Measurements from ENCODE around the gene HACD1. TPM values are rescaled to one million over a fixed set of nuclear protein-coding genes. Genes with fewer than 3 reads are reported as not detected.

Gene HACD1
- total RNA-seq, 2 donors from 2014 or later = 12.1 to 35.3 TPM

DNA sequence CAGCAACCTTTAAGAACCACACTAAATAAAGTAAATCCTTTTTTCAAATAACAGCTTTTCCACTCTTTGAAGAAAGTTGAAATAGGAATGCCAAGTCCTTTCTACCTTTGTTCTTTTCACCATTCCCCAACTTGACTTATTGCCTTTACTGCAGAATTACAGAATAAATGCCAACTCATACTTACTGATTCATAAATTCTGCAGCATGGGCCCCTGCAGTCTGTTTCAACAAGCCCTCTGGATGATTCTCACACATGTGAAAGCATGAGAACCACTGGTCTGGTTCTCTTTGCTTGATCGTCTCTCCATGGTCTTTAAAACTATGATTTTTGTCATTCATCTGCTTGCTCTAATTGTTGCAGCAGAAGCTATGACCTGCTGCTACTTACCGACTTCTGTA lies 56.1 kb downstream of the HACD1 start:
- Histone ChIP-seq H3K36me3 (no peaks in the 10 kb centered on the region), H3K9me3 (no peaks in the 10 kb centered on the region), H3K4me3 (no peak overlapping the region), H3K27ac (no peak overlapping the region), H3K27me3 (replicated peaks; ENCODE audit: insufficient read depth) (no peaks in the 10 kb centered on the region), H3K4me1 (replicated peaks) (no peaks in the 10 kb centered on the region)
- intact Hi-C loops (cut with DNase I) = no loop called here
- 72% methylated on average over 2 of the region's 2 CpGs for WGBS
- TF ChIP-seq POLR2A (IDR thresholded peaks at IDR 0.05) (no peak), POLR2AphosphoS5 (IDR thresholded peaks at IDR 0.05) (no peak)
- TF ChIP-seq, protein P1, sequence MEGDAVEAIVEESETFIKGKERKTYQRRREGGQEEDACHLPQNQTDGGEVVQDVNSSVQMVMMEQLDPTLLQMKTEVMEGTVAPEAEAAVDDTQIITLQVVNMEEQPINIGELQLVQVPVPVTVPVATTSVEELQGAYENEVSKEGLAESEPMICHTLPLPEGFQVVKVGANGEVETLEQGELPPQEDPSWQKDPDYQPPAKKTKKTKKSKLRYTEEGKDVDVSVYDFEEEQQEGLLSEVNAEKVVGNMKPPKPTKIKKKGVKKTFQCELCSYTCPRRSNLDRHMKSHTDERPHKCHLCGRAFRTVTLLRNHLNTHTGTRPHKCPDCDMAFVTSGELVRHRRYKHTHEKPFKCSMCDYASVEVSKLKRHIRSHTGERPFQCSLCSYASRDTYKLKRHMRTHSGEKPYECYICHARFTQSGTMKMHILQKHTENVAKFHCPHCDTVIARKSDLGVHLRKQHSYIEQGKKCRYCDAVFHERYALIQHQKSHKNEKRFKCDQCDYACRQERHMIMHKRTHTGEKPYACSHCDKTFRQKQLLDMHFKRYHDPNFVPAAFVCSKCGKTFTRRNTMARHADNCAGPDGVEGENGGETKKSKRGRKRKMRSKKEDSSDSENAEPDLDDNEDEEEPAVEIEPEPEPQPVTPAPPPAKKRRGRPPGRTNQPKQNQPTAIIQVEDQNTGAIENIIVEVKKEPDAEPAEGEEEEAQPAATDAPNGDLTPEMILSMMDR (IDR thresholded peaks at IDR 0.05) = no peak
- no peak for DNase-seq (ENCODE audit: low spot score)

DNA sequence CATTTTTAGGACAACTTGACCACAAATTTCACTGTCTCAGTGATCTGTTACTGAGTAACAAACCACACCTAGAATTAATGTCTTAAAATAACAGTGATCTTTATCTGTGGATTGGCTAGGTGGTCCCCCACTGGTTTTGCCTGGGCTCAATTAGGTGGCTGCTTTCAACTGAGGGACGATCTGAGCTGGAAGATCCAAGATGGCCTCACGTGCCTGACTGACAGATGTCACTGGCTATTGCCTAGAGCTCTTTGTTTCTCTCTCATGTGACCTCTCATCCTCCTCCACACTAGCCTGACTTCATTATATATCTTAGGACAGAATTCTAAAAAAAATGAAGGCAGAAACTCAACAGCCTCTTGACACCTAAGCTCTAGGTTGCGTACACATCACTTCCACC lies 59.7 kb downstream of the HACD1 start:
- Histone ChIP-seq H3K27me3 (replicated peaks; ENCODE audit: insufficient read depth) (no peaks in the 10 kb centered on the region), H3K4me3 (no peak overlapping the region), H3K27ac (no peak overlapping the region), H3K9me3 (no peaks in the 10 kb centered on the region), H3K4me1 (replicated peaks) (no peaks in the 10 kb centered on the region), H3K36me3 (no peaks in the 10 kb centered on the region)
- no peak for DNase-seq (ENCODE audit: low spot score)
- TF ChIP-seq POLR2AphosphoS5 (IDR thresholded peaks at IDR 0.05) (no peak), POLR2A (IDR thresholded peaks at IDR 0.05) (no peak)
- TF ChIP-seq, protein P1 (IDR thresholded peaks at IDR 0.05) = no peak
- intact Hi-C loops (cut with DNase I) = no loop called here
- 84% methylated on average over 3 of the region's 3 CpGs for WGBS

DNA sequence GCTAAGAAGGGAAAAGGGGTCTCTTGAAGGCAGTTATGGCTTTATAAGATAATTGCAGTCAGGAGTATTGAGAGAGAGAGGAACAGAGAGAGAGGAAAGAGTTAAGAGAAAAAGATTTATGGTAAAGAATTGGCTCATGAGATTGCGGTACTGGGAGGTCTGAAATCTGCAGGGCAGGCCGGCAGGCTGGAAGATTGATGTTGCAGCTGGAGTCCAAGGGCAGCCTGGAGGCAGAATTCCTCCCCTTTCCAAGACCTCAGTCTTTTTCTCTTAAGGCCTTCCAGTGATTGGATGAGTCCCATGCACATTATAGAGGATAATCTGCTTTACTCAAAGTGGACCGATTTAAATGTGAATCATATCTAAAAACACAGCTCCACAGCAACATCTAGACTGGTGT lies 68.4 kb downstream of the HACD1 start:
- H3K36me3 ChIP-seq = no peaks in the 10 kb centered on the region
- no peak for DNase-seq (ENCODE audit: low spot score)
- WGBS = 42% methylated on average over 3 of the region's 3 CpGs
- intact Hi-C loops (cut with DNase I) = no loop called here
- H3K4me3 ChIP-seq = no peak overlapping the region
- no peaks in the 10 kb centered on the region for H3K9me3 ChIP-seq
- H3K27me3 ChIP-seq (replicated peaks; ENCODE audit: insufficient read depth) = no peaks in the 10 kb centered on the region
- TF ChIP-seq POLR2AphosphoS5 (IDR thresholded peaks at IDR 0.05) (no peak), POLR2A (IDR thresholded peaks at IDR 0.05) (no peak)
- TF ChIP-seq, protein P1 (IDR thresholded peaks at IDR 0.05) = no peak
- H3K27ac ChIP-seq = no peak overlapping the region
- H3K4me1 ChIP-seq (replicated peaks) = no peaks in the 10 kb centered on the region

DNA sequence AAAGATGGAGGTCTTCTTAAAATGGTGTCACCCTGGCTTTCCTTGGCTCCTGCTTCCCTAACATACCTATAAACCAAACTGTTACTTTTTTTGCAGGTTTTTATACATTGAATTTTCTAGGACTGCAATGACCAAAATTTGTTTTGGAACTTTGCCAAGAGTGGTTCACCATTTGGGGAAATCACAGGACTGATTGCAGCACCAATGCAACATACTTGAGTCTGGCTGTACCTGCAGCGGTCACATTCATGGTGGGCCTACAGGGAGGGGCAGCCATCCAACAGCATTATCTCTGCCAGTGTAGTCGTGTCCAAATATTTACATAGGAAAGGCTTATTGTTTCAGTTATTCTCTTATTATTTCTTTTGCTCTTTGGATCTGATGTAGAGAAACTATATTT lies 69.0 kb downstream of the HACD1 start:
- no peak overlapping the region for H3K4me3 ChIP-seq
- TF ChIP-seq POLR2A (IDR thresholded peaks at IDR 0.05) = no peak
- TF ChIP-seq, protein P1 (IDR thresholded peaks at IDR 0.05) = no peak
- no peak for TF ChIP-seq POLR2AphosphoS5 (IDR thresholded peaks at IDR 0.05)
- intact Hi-C loops (cut with DNase I) = no loop called here
- H3K36me3 ChIP-seq = no peaks in the 10 kb centered on the region
- H3K9me3 ChIP-seq = no peaks in the 10 kb centered on the region
- DNase-seq (ENCODE audit: low spot score) = no peak
- no peaks in the 10 kb centered on the region for H3K4me1 ChIP-seq (replicated peaks)
- H3K27me3 ChIP-seq (replicated peaks; ENCODE audit: insufficient read depth) = no peaks in the 10 kb centered on the region
- 38% methylated on average over 2 of the region's 2 CpGs for WGBS
- H3K27ac ChIP-seq = no peak overlapping the region

DNA sequence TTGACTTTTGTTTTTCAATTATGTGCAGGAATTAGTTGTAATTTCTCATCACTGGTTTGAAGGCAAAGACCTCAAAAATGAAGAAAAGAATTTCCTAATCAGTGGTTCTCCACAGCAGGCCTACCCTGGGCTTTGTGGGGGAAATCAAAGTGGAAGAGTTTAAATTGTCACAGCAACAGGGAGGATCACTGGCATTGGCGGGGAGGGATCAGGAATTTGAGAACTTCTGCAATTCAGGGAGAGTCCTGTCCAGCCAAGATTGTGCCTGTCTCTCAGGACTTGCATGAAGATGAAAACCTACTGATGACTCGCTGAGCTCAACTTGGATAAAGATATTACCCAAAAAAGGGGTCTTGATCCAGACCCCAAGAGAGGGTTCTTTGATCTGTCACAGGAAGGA lies 70.1 kb downstream of the HACD1 start:
- TF ChIP-seq POLR2A (IDR thresholded peaks at IDR 0.05) = no peak
- TF ChIP-seq, protein P1 (IDR thresholded peaks at IDR 0.05) = no peak
- TF ChIP-seq POLR2AphosphoS5 (IDR thresholded peaks at IDR 0.05) = no peak
- intact Hi-C loops (cut with DNase I) = no loop called here
- Histone ChIP-seq H3K36me3 (no peaks in the 10 kb centered on the region), H3K9me3 (no peaks in the 10 kb centered on the region), H3K4me1 (replicated peaks) (no peaks in the 10 kb centered on the region), H3K27ac (no peak overlapping the region), H3K27me3 (replicated peaks; ENCODE audit: insufficient read depth) (no peaks in the 10 kb centered on the region), H3K4me3 (no peak overlapping the region)
- WGBS = 97% methylated on average over 2 of the region's 2 CpGs
- DNase-seq (ENCODE audit: low spot score) = no peak

All from prostate gland (tissue), 2 donors.